Right lobe of liver (tissue), 6 donors: ENCODE measurements around the gene LAD1. TPM values are rescaled to one million over a fixed set of nuclear protein-coding genes. Genes with fewer than 3 reads are reported as not detected.

ENCODE experiments used
- ATAC-seq, 4 donors: fragments of 200-7000 bp; cut with Tn5 transposase; one replicate each; pipeline ENCODE4 v1.9.1; 2020; ENCODE audit warnings: mild to moderate bottlenecking in 4 of 4, moderate library complexity in 4 of 4
- DNase-seq, 3 donors: peaks; one replicate each; pipeline ENCODE4 v3.0.0-alpha.2; 2020
- H3K27ac ChIP-seq, 3 donors: fragments of 200-600 bp; one replicate each; pipeline ENCODE4 v1.8.0; 2022
- H3K27me3 ChIP-seq, 2 donors: fragments of 200-600 bp; one replicate each; pipeline ENCODE4 v1.8.0; 2022
- H3K36me3 ChIP-seq, 4 donors: fragments of 200-600 bp; sonication (generic) in 1 of 4; one replicate each; pipeline versions ENCODE4 v1.5.1 to v1.8.0; 2017 to 2022; ENCODE audit warnings: control low read depth in 1 of 4
- H3K4me1 ChIP-seq, 4 donors: fragments of 200-600 bp; sonication (generic) in 1 of 4; one replicate each; pipeline versions ENCODE4 v1.5.1 to v1.8.0; 2017 to 2022; ENCODE audit warnings: control low read depth in 1 of 4
- H3K4me3 ChIP-seq, 3 donors: fragments of 200-600 bp; one replicate each; pipeline ENCODE4 v1.8.0; 2022
- H3K9me3 ChIP-seq, 4 donors: fragments of 200-600 bp; sonication (generic) in 1 of 4; one replicate each; pipeline versions ENCODE4 v1.5.1 to v1.8.0; 2017 to 2022; ENCODE audit warnings: control low read depth in 1 of 4
- CTCF ChIP-seq, 4 donors: fragments of 200-600 bp in 3 of 4; fragments of 450-650 bp in 1 of 4; IDR thresholded peaks; one replicate each; pipeline versions ENCODE4 v1.5.1 to v1.8.0; 2016 to 2022; ENCODE audit warnings: antibody characterized with exemption in 4 of 4, mild to moderate bottlenecking in 2 of 4
- POLR2A ChIP-seq: fragments of 450-650 bp; IDR thresholded peaks from one replicate; pipeline ENCODE4 v1.6.1; 2017; ENCODE audit warnings: antibody characterized with exemption, mild to moderate bottlenecking
- WGBS: methylation state at CpG from one replicate; pipeline ENCODE4 v1.1.6; 2018; ENCODE audit warnings: low coverage, low lambda C conversion rate; ENCODE audit not compliant: insufficient coverage; ENCODE audit errors: missing lambda C conversion rate; 5-methylcytosine and 5-hydroxymethylcytosine counted together
- intact Hi-C, 2 donors: fragments of 100-400 bp; cut with DNase I; formaldehyde crosslinking; loops; one replicate each; pipeline versions ENCODE4 v1.11.2 to v1.14.1; 2022
- total RNA-seq, 6 experiments: library from RNA; depleted of rRNA in 2 of 6; stranded (reverse); fragments of >200 nt in 2 of 6; fragmentation: NEBNext Ultra II Directional in 3 of 6; extraction: Animal tissue kit (Norgen Biotek cat#: 25700) in 3 of 6; gene quantifications; one replicate each; pipeline versions ENCODE4 v1.1.0 to v1.2.4, GENCODE V29; 2016 to 2023
- donor health status: DM: no; HTN: yes; CAD: no.
- donor health status: DM: no; HTN: no; CAD: no.
- donor health status: DM: no; HTN: no; CAD: no.
- donor health status: DM: no; HTN: yes; CAD: no.
- donor health status: DM: no; HTN: yes; CAD: no.

Gene LAD1
- total RNA-seq, 6 experiments from 2014 or later = 12.2 to 26.7 (median 19.4) TPM

- TF ChIP-seq CTCF (IDR thresholded peaks at IDR 0.05) (no peak), POLR2A (no peak)
- Histone ChIP-seq H3K4me3 (no peak overlapping the region), H3K27ac (no peak overlapping the region), H3K9me3 (no peaks in the 10 kb centered on the region), H3K4me1 (no peaks in the 10 kb centered on the region), H3K27me3 (no peaks in the 10 kb centered on the region), H3K36me3 (no peaks in the 10 kb centered on the region)
- intact Hi-C loops = no loop called here
- ATAC-seq (no peak), DNase-seq (no peak)
- 18% methylated on average over 7 of the region's 7 CpGs for WGBS
Measured at GRCh38 chr1:201374364-201374763, 24.8 kb downstream of the LAD1 start.

- no peak for DNase-seq
- TF ChIP-seq POLR2A (no peak), CTCF (IDR thresholded peaks at IDR 0.05) (no peak)
- H3K4me1 ChIP-seq = no peaks in the 10 kb centered on the region
- H3K4me3 ChIP-seq = no peak overlapping the region
- H3K27me3 ChIP-seq = no peaks in the 10 kb centered on the region
- no peak overlapping the region for H3K27ac ChIP-seq
- ATAC-seq = no peak
- H3K36me3 ChIP-seq = no peaks in the 10 kb centered on the region
- intact Hi-C loops = no loop called here
- H3K9me3 ChIP-seq = no peaks in the 10 kb centered on the region
- 47% methylated on average over 6 of the region's 6 CpGs for WGBS
Measured at GRCh38 chr1:201371792-201372191, 27.3 kb downstream of the LAD1 start.

GRCh38 chr1:201371276-201371675 is 27.8 kb downstream of the LAD1 start:
- H3K9me3 ChIP-seq = no peaks in the 10 kb centered on the region

GRCh38 chr1:201370500-201370899 is 28.6 kb downstream of the LAD1 start:
- no peak for TF ChIP-seq POLR2A
- TF ChIP-seq CTCF (IDR thresholded peaks at IDR 0.05) = no peak
- intact Hi-C loops = no loop called here
- Histone ChIP-seq H3K36me3 (no peaks in the 10 kb centered on the region), H3K4me3 (no peak overlapping the region), H3K9me3 (no peaks in the 10 kb centered on the region), H3K27ac (no peak overlapping the region), H3K27me3 (no peaks in the 10 kb centered on the region), H3K4me1 (no peaks in the 10 kb centered on the region)
- DNase-seq (no peak), ATAC-seq (no peak)
- WGBS = no CpG with 5 or more reads among the region's 3 CpGs

More at GRCh38 chr1:201371276-201371675, 27.8 kb downstream of the LAD1 start:
- H3K4me1 ChIP-seq = no peaks in the 10 kb centered on the region
- TF ChIP-seq POLR2A (no peak), CTCF (IDR thresholded peaks at IDR 0.05) (no peak)
- no peaks in the 10 kb centered on the region for H3K27me3 ChIP-seq
- ATAC-seq = no peak
- intact Hi-C loops = no loop called here
- H3K36me3 ChIP-seq = no peaks in the 10 kb centered on the region
- WGBS = 65% methylated on average over 8 of the region's 9 CpGs
- H3K27ac ChIP-seq = no peak overlapping the region
- H3K4me3 ChIP-seq = no peak overlapping the region
- DNase-seq = no peak

- H3K27ac ChIP-seq = no peak overlapping the region
- DNase-seq (no peak), ATAC-seq (no peak)
- H3K4me1 ChIP-seq = no peaks in the 10 kb centered on the region
- no peaks in the 10 kb centered on the region for H3K27me3 ChIP-seq
- WGBS = 50% methylated on average over 3 of the region's 6 CpGs
- no peak overlapping the region for H3K4me3 ChIP-seq
- no peaks in the 10 kb centered on the region for H3K9me3 ChIP-seq
- no peaks in the 10 kb centered on the region for H3K36me3 ChIP-seq
- TF ChIP-seq CTCF (IDR thresholded peaks at IDR 0.05) (no peak), POLR2A (no peak)
- intact Hi-C loops = no loop called here
Measured at GRCh38 chr1:201369209-201369608, 29.9 kb downstream of the LAD1 start.
